A204.1 (cell line): Measurements from ENCODE around the gene TUBB1.
A peak's percentile ranks its signal among the peaks of the same experiment; 100 is the strongest.

Experiments used
- FAIRE-seq: peaks from 2 replicates; lab custom pipeline; 2012; peaks lifted over from hg19 to GRCh38; lab: Jason Lieb, UNC

The TUBB1 gene

GRCh38 chr20:59043698-59044097 lies 24.5 kb downstream of the TUBB1 start:
- no peak for FAIRE-seq

- no peak for FAIRE-seq
These were observed 25.1 kb downstream of the TUBB1 start for GRCh38 chr20:59044295-59044694.

- FAIRE-seq = no peak
These were observed 25.6 kb downstream of the TUBB1 start for GRCh38 chr20:59044796-59045195.

- no peak for FAIRE-seq
These were observed 27.6 kb downstream of the TUBB1 start for GRCh38 chr20:59046862-59047261.

GRCh38 chr20:59047938-59048680 lies 28.9 kb downstream of the TUBB1 start:
- no peak for FAIRE-seq

GRCh38 chr20:59048681-59049030 lies 29.4 kb downstream of the TUBB1 start:
- FAIRE-seq = no peak

- FAIRE-seq = no peak
These were observed 31.2 kb downstream of the TUBB1 start for GRCh38 chr20:59050437-59050836.

- FAIRE-seq = no peak
These were observed 32.5 kb downstream of the TUBB1 start for GRCh38 chr20:59051666-59052185.

- no peak for FAIRE-seq
These were observed 36.1 kb downstream of the TUBB1 start for GRCh38 chr20:59055302-59055701.

- no peak for FAIRE-seq
These were observed 42.9 kb downstream of the TUBB1 start for GRCh38 chr20:59062081-59062480.

GRCh38 chr20:59063358-59064213 lies 44.4 kb downstream of the TUBB1 start:
- no peak for FAIRE-seq

GRCh38 chr20:59064214-59064722 lies 45.0 kb downstream of the TUBB1 start:
- FAIRE-seq = no peak

- FAIRE-seq = no peak
These were observed 49.3 kb downstream of the TUBB1 start for GRCh38 chr20:59068534-59068933.

GRCh38 chr20:59069026-59069425 lies 49.8 kb downstream of the TUBB1 start:
- no peak for FAIRE-seq

- FAIRE-seq = no peak
These were observed 52.0 kb downstream of the TUBB1 start for GRCh38 chr20:59071216-59071615.

GRCh38 chr20:59073582-59073981 lies 54.4 kb downstream of the TUBB1 start:
- FAIRE-seq = no peak

GRCh38 chr20:59074456-59074855 lies 55.2 kb downstream of the TUBB1 start:
- peak; percentile 86 for FAIRE-seq

- FAIRE-seq = no peak
These were observed 56.8 kb downstream of the TUBB1 start for GRCh38 chr20:59075934-59076508.
